G401 (cell line): ENCODE measurements around the gene CIITA. TPM values are rescaled to one million over a fixed set of nuclear protein-coding genes. Genes with fewer than 3 reads are reported as not detected.
"Not testable (repeated sequence)": the region's sequence is repeated elsewhere in the genome, so short reads cannot be mapped to it uniquely, and the experiment has no call there.

ENCODE experiments used
- DNase-seq: peaks from one replicate; pipeline ENCODE4 v3.0.0-alpha.2; 2015; ENCODE audit warnings: low spot score
- in situ Hi-C: cut with HindIII; loops from 2 replicates; pipeline ENCODE4 v1.10.0; 2016; ENCODE audit warnings: low sequenced_read_pairs, mixed read lengths
- total RNA-seq: library from RNA; depleted of rRNA; stranded (reverse); fragments of >200 nt; shearing (Covaris generic); gene quantifications from 2 replicates; pipeline ENCODE4 v1.2.3, GENCODE V29; 2014

The CIITA gene
- total RNA-seq, 1 experiment from 2014 or later = not detected

DNA sequence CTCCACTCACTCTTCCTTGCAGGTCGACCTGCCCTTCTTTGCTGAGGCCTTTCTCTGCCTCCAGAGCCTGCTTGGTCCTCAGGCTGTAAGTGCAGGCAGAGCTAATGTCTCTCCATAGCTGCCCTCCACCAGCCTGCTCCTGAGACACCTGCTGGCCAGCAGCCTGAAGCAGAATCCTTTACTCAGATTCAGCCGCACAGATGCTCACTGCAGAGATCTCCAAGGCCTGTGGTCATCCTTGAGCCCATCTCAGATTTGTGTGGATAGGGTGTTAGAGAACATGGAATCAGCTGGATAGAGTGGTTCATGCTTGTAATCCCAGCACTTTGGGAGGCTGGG is 53.7 kb downstream of the CIITA start:
- in situ Hi-C loops = no loop called here
- no peak for DNase-seq

- in situ Hi-C loops = no loop called here
- no peak for DNase-seq
Observed at GRCh38 chr16:10931134-10931533, 54.1 kb downstream of the CIITA start.

DNA sequence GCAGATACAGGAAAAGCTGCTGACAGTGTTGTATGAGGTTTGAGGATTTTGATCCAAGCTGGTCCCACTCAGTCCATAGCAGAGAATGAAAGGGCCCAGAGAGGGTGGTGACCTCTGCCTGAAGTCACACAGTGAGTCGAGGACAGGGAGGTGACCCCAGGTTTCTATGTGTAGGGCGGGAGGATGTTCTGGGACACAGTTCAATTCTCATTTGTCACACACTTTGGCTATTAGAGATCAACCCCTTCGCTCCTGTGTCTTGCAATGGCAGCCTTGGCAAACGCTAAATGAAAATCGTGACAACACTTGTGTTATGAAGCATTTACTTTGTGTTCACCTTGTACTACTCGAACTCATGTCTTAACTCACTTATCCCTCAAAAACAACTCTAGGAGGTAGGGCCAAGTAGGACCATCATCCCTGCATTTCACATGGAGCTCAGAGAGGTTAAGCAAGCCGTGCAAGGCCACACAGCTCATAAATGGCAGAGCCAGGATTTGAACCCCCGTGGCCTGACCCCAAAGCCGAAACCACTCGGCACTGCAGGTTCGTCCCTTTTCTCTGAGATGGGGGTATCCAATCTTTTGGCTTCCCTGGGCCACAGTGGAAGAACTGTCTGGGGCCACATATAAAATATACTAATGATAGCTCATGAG is 55.1 kb downstream of the CIITA start:
- in situ Hi-C loops = no loop called here

DNA sequence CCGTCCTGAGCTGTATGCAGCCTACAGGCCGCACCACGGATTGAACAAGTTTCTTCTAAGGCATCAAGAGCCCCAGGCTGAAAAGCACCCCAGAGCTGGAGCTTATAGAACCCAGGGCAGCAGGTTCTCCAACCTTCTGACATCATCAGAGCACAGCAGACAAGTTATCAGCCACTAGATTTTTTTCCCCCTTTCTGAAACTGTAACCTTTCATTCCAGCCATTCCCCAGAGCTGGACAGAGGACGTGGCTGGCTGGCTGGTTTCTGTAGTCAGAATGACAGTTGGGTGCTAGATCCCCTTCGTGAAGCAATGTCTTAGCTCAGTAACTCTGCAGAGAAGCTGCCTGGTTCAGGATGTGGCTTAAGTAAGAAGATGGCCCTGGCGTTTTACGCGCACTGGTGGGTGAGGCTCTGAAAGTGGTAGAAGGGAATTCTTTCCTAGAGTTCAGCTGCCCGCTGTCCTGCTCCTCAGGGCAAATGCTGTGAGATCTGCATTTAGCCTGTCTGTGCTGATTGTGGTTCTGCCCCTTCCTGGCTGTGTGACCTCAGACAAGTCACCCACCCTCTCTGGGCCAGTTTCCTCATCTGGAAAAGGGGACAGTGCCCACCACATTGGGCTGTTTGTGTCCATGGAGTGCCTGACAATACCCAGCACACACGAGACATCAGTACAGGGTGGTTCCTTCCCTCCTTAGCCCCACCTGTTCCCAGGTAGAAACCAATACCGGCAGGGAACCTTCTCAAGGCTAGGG is 56.1 kb downstream of the CIITA start:
- DNase-seq = no peak
- in situ Hi-C loops = no loop called here

More for the DNA sequence above, 55.1 kb downstream of the CIITA start:
- no peak for DNase-seq

- in situ Hi-C loops = no loop called here
Observed at GRCh38 chr16:10933865-10934264, 56.9 kb downstream of the CIITA start.

GRCh38 chr16:10934325-10935107 is 57.5 kb downstream of the CIITA start:
- in situ Hi-C loops = no loop called here
- DNase-seq = no peak

More at GRCh38 chr16:10933865-10934264, 56.9 kb downstream of the CIITA start:
- no peak for DNase-seq

GRCh38 chr16:10935226-10935915 is 58.4 kb downstream of the CIITA start:
- in situ Hi-C loops = no loop called here

DNA sequence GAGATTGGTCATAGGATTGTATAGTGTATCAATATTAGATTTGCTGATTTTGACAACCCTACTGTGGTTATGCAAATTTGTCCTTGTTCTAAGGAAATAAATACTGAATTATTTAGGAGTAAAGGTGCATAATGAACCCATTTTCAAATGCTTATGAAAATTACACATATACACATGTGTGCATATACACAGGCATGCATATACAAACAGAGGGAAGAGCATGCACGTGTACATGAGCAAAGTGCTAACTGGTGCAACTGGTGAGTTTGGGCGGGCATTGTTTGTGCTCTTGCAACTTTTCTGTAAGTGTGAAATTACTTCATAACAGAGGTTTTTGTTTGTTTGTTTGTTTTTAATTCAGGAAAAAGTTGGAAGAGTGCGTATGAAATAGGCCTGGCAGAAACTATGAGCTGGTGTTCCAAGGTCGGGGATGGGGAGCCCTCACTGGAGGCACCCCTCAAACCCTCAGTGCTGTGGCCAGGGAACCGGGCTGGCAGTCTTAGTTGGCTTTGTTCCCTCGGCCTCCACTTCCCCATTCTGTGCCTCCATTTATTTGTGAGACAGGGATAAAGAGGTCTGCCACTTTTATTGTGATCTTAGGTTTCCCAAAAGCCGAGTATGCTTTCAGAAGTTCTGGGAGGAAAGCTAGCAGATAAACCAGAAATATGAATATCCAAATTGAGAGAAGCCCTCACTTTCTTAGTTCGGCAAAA is 59.4 kb downstream of the CIITA start:
- in situ Hi-C loops = no loop called here
- no peak for DNase-seq

More at GRCh38 chr16:10935226-10935915, 58.4 kb downstream of the CIITA start:
- peak; percentile 79 for DNase-seq

DNA sequence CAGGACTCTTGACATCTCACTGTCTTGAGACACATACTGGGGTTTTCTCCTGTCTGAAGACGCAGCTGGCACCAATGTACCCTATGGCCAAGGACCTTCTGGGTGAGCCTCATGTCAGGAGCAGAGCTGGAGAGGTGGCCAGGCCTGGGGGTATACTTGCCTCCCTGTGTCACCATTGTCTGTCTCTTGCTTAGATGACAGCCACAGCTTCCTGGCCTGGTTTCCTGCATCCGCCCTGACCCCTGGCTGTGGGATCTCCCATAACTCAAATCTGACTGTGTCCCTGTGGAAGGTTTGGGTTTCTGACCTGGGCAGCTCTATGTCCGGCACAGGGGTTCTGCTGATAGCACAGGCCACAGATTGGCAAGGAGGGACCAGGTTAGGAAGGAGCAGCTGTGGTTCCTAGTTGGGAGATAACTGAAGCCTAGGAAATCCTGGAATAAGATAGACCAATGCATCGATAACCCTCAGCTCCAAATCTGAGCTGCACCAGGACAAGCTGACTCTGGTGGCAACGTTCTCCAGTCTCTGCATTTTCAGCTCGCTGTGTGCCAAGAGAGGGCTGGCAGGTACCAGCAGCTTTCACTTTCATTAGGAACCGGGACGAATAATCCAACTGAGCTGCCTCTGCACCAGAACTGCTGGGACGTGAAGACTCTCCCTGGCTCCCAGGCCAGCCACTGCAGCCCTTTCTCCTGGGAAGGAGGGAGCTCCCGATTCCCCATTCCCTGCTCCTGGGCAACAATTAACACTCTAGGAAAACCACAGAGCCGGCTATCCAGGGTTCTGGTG is 60.3 kb downstream of the CIITA start:
- DNase-seq = peak; percentile 63
- in situ Hi-C loops = no loop called here

- in situ Hi-C loops = no loop called here
- DNase-seq = no peak
Observed at GRCh38 chr16:10938321-10938720, 61.3 kb downstream of the CIITA start.

- in situ Hi-C loops = no loop called here
- DNase-seq = no peak
Observed at GRCh38 chr16:10938796-10939648, 62.0 kb downstream of the CIITA start.

GRCh38 chr16:10939649-10940234 is 62.7 kb downstream of the CIITA start:
- in situ Hi-C loops = no loop called here
- DNase-seq = peak; percentile 61

GRCh38 chr16:10940501-10941079 is 63.6 kb downstream of the CIITA start:
- in situ Hi-C loops = no loop called here
- peak; percentile 63 for DNase-seq

DNA sequence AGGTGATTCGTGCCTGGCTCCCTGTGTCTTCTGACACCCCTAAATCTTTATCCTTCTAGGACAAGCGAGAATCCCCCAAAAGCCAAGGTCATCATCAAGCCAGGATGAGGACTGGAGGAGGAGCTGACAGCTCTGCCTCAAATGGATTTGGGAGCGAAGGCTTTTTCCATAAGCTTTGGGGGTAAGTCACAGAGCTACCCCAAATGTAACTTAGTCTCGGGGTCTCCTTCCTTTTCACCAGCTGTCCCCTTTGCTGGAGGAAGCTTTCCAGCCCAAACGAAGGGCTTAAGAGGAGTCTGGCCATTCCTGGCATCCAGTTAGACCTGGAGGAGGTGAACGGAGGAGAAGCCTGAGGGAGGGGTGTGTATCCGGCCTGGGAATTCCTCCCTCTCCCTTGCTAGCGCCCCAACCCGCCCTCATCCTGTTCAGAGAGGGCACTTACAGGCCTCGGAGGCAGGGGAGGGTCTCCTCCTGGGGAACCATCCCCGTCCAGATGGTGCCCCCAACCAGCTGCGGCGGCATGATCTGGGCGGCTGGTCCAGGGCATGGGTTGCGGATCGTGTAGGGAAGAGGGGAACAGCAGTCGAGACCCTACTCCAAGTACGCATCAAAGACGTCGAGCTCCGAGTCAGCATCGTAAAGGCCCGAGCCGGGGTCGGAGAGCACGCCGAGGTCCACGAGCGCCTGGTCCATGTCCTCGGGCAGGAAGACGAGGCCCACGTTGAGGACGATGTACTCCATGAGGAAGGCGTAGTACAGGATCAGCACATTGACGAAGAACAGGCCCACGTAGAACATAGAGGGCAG is 64.3 kb downstream of the CIITA start:
- in situ Hi-C loops = no loop called here
- DNase-seq = no peak

DNA sequence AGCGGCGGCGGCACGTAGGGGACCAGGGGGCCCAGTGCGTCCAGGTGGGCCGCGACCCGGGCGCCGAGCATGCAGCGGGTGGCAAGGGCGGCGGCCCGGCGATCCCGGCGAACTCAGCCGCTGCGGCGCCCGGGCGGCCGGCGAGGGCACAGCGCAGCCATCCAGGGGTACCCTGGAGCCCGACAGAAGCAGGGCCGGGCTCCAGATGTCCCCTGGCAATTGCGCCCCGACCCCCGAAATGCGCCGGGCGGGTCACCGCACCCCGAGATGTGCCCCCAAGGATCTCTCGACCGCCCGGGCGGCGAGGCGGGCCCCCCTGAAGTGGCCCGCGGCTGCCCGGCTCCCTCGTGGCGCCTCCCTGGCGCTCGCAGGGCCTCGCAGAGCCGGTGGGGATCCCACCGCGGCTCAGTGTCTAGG is 64.9 kb downstream of the CIITA start:
- in situ Hi-C loops = not testable (repeated sequence)

More for the DNA sequence above, 64.9 kb downstream of the CIITA start:
- not testable (repeated sequence) for DNase-seq
